Stimulated activated CD8-positive, alpha-beta memory T cell treated with anti-CD3 and anti-CD28 coated beads, Interleukin-7, amount 100 ng/mL, for 4 hours (primary cell): ENCODE measurements around the gene CHKB.
A peak's percentile ranks its signal among the peaks of the same experiment; 100 is the strongest.

ENCODE experiments used
- DNase-seq, 2 donors: peaks; one replicate each; pipeline ENCODE4 v3.0.0-alpha.2; 2020; ENCODE audit warnings: low read depth in 2 of 2

CHKB gene

DNA sequence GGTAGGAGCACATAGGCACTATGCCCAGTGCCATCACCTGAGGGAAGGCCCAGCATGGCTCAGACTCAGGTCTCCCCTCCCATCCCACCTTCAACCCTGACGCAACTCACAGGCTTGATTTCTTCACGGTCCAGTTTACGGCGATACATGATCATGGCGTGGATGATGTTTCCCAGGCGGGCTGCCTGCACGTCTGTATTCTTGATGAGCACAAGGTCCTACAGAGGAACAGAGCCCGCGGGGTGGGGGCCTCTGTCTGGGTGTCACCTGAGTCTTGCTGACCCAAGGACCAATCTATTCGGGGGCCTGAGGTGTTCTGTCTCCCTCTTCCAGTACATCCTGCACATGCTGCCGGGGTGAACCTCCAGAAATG lies 8.3 kb downstream of the CHKB start:
- no peak for DNase-seq

DNA sequence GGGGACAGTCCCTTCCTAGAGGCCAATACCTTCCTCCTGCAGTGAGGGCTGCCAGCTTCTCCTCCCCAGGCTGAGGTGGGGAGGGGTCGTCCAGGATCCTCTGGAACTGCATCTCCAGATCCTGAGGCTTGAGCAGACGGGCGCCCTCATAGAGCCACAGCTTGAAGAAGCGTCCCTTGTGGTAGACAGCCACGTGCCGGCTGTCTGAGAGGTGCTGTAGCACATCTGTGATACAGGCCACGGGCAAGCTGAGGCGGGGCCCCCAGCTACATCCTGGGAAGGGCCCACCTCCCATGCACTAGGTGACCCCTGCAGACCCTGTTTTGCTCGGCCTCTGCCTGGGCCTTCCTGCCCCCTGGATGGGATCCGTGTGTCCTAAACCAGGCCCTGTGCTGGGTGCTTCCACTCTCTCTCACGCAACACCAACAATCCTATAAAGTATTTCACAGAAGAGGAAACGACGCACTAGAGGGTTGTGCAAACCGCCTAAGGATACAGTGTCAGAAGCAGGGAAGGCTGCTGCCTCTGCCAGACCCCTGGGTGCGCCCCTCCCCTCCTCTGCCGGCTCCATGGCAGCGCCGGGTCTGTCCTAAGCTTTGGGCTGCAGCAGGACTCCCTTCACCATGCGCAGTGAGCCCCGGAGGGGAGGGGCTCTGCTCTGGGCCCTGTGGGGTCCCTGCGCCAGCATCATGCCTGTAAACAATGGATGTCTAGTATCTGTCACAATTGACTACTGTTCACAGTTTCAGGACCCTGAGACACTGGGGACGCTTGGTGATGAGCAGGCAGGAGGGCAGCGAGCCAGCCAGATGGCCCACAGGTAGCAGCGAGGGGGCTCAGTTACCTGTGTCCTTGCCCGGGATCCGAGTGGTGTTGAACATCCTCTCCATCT lies 8.9 kb downstream of the CHKB start:
- no peak for DNase-seq

DNA sequence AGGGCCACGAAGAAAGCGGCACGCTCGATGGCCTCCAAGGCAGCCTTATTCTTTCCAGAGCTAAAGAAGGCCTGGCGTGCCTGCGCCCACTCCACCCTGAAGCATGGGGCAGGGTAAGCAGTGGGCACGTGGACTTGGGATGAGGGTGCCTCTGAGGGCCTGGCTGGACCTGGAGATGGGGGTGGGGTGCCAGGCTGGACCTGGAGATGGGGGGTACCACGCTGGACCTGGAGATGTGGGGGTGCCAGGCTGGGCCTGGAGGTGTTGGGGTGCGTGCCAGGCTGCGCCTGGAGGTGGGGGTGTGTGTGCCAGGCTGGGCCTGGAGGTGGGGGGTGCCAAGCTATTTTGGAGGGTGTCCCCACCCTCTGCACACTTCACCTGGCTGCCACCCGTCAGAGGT lies 9.7 kb downstream of the CHKB start:
- DNase-seq = no peak

DNA sequence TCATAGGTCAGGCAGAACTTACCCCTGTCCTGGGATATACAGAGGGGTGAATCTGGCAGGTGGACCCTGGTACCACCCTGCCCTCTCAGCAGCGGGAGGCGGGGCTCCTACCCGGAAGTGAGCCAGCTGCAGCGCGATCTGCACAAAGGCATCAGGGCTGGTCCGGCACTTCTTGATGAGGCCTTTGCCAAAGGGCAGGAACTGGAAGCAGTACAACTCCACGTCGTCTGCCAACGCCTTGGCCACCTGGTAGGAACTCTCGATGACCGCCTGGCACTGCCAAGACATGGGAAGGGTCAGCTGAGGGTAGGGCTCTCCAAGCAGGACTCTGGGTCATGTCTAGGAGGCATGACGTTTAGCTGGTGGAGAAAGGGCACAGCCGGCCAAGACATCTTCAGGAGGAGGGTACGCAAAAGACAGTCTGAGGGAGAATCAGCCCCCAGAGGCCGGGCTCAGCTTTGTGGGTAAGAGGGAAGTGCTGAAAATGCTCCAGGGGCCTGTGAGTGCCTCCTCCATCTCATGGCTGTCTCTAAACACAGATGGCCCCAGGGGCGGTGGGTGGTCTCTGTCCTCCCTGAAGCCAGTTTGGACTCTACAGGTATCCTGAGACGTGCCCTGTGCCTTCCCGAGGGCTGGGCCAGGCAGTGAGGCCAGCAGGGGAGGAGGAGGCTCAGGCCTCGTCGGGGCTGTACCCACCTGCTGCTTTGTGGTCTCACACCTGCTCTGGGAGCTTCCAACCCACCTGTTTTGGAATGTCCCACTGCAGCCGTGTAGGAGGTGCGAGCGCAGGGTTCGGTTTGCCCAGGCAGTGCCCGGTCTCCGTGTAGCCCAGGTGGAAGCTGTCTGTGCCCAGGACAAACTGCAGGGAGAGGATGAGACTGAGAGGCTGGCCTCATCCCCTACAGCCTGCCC lies 11.1 kb downstream of the CHKB start:
- no peak for DNase-seq

DNA sequence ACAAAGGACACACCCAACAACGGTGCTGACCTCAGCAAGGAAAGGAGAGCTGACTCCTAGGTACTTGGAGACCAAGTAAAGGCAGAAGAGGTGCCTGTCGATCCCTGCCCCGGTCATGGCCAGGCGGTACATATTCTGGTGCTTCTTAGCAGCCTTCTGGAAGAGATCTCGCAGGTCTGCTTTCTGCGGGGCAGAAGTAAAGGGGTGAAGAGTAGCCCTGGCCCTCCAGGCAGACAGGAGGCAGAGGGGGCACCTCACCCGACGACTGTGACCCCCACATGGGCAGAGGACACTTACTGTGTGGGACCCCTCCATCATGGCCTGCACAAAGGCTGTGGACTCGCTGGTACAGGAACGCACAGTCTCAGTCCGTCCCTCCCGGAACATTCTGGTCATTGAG lies 11.8 kb downstream of the CHKB start:
- DNase-seq = no peak

DNA sequence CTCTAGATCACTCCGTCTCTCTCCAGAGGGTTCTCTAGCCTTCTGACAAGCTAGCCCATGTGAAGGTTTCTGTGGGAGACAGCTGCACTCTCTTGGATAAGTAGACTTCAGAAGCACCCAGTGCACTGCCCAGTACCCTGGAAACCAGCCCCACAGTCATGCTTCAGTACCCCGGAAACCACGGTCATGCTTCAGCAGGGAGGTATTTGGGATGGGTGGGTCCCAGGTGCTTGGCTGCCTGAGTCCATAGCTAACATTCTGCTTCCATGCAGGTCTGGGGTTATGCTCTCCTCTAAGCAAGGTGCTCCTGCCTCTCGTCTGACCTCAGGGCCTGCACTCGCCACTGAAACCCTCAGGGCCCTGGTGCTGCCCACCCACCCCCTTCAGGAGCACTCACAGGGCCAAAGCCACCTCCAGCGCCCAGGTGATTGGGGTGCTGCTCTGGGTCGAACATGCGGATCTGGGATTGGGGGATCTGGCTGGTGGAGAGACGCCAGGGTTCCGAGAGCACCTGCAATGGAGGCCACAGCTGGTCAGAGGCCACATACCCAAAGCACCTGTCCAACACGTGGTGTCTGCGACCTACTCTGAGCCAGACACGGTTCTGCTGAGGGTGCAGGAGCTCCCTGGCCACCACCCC lies 12.6 kb downstream of the CHKB start:
- no peak for DNase-seq

DNA sequence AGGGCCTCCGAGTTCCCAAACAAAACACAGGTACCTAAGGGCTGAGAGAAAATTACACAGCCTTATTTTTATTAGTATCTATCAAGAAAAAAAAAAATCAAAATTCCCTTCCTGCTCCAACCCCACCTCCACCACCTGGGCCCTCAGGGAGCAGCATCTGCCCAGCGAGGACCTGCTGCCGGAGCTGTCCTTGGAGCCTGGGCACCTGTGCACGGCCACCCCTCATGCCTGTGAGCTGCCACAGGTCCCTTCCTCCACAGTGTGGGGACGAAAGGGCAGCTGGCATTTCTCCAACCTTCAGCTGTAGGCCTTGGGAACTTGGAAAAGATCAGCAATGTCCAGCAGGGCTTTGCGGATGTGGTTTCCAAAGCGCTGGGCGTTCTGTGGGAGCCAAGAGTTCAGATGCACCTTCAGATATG lies 13.6 kb downstream of the CHKB start:
- DNase-seq = no peak

DNA sequence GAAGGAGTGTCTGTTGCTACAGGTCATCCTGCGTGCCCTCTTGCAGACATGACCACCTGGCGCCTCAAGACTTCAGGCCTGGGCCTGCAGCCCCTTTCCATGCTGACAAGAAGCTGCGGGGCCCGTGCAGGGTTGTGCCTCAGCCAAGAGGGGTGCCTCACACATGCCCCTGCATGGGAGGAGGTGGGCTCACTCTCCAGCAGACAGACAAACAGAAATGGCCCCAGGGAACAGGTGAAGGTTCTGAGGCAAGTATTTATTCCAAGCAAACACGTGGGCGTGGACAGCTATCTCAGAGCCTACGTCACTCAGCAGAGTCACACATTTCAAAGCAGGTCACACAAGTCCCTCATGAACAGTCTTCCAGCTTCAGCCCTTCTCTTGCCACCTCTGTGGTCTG lies 14.0 kb downstream of the CHKB start:
- no peak for DNase-seq

DNA sequence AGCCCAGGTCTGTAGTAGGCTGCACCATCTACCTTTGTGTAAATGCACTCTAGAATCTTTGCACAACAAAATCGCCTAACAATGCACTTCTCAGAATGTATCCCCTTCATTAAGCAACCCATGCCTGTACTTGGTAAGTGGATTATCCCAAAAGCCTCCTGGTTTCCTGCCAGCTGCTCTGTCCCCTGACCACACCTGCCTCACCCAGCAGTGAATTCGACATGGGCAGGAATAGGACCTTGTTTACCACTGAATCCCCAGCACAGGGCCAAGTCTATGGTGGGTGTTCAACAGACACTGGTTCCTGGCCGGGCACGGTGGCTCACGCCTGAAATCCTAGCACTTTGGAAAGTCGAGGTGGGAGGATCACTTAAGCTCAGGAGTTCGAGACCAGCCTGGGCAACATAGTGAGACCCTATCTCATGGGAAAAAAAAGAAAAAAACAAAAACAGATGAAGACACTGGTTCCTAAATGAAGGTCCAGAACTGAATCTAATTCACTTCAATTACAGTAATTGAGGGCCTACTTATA lies 14.9 kb downstream of the CHKB start:
- DNase-seq = no peak

DNA sequence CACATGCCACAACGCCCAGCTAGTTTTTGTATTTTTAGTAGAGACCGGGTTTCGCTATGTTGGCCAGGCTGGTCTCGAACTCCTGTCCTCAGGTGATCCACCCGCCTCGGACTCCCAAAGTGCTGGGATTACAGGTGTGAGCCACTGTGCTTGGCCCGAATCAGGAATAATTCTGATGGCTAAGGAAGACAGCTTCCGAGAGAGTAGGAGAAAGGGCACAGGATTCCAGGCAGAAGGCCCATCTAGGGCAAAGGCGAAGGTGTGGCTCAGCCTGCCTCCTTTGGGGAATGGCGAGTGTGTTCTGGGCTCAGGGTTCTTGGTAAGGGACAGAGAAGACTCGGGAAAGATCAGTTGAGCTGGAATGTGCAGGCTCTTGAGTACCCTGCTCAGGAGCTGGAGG lies 18.4 kb downstream of the CHKB start:
- DNase-seq = no peak

DNA sequence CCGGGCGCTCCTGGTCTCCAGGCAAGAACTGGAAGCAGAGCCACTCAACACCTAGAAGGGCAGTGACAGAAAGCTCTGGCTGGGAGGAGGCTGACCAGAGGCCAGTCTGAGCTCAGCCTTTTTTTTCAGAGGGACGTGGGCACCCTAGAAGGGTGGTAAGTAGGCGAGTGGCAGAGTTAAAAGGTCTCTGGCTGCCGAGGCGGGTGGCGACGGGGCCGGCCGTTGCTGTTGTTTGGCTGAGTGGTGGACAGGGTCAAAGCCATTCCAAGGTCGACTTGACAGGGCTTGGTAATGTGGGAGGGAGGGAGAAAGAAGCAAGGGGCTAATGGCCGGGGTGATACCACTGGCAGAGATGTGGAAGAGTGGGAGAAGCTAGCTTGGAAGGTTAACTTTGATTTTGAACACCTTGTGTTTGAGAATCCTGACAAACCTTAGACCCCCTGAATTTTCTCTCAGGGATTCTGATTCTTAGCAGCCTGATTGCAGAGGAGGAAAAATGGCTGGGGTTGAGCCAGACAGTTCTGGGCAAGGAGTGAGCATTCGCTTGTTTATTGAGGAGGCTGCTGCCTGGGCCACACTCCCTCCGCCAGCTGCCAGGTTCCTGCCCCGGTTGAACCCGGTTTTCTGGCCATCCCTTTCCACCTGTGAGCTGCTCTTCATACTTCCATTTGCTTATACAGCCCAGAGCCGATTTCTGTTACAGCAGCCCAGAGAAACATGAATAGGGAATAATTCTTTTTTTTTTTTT lies 19.1 kb downstream of the CHKB start:
- no peak for DNase-seq

DNA sequence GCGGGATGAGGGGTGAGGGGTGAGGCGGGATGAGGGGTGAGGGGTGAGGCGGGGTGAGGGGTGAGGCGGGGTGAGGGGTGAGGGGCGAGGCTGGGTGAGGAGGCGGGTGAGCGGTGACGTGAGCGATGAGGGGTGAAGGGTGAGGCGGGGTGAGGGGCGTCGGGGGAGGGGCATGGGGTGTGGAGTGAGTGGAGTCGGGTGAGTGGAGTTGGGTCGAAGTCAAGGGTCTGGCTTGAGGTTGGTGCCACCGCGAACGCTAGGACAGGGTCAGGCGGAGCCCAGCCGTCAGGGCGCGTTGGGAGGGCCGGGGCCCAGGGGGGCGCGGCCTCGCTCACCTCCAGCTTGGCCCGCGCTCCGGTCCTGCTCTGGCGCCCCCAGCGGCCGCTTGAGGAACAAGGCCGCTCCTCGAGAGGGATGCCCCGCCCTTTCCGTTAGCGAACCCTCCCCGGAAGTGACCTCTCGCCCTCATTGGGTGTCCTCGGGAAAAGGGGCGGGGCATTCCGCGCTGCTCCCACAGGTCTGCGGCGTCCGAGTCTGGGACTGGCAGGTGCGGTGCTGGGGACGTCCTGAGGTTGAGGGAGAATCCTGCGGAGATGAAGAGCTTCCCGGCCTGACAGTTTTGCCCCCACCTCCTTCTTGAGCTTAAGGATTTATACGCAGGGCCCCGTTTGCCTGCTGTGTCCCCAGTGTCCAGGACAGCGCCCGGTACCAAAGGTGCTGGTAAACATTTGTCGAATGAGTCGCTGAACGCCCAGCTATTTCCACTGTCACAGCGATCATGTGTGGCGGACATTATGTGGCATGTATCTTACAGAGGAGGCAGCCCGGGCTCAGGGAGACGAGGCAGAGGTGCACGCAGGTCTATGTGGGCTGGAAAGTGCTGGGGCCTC lies 19.9 kb downstream of the CHKB start, which contains the start of gene SYCE3:
TSS of gene SYCE3 (minus strand) at position 397 of the 890 bp plus-strand sequence. CDS start 6,514 bp downstream, outside the sequence.
- peak; percentile 92 to 93 for DNase-seq

DNA sequence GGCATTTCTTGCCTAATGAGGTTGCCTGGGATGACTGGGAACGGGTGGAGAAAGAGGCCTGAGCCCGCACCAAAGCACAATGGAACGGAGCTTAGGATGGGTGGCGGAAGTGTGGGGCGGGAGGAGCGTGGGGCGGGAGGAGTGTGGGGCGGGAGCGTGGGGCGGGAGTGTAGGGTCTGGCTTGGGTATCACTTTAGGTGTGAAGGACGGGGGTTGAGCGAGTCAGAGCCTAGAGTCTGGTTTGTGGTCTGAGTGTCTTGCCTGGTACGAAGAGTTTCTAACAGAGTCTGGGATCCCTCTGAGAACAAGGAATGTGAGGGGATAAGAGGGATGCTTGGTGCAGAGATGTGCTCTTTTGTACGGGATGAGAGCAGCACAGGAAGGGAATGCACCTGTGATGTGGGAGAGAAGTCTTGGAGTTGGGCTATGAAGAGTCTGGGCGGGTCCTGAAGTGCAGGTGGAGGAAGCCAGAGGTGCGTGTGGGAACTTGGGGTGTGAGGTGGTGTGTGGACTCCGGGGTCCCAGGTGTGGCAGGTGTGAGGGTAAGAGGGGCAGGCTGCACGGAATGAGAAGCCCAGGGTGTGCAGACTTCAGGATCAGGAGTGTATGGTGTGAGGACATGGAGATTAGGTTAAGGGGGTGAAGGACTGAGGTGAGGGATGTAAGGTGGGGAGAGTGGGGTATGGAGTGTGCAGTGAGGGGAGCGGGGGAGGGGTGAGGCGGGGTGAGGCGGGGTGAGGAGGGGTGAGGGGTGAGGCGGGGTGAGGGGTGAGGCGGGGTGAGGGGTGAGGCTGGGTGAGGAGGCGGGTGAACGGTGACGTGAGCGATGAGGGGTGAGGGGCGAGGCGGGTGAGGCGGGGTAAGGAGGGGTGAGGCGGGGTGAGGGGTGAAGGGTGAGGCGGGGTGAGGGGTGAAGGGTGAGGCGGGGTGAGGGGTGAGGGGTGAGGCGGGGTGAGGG lies 21.0 kb downstream of the CHKB start:
- DNase-seq = no peak

DNA sequence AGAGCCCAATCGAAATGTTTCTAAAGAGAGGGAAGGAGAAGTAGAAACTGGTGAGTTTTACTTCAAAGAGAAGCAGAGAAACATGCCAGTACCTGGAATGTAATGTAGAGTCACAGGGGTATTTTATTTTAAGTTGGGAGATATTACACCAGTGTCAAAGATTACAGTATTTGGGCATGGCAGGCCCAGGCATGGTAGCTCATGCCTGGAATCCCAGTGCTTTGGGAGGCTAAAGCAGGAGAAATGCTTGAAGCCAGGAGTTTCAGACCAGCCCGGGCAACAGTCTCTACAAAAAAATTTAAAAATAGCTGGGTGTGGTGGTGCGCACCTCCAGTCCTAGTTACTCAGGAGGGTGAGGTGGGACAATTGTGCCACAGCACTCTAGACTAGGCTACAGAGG lies 22.6 kb downstream of the CHKB start:
- no peak for DNase-seq

DNA sequence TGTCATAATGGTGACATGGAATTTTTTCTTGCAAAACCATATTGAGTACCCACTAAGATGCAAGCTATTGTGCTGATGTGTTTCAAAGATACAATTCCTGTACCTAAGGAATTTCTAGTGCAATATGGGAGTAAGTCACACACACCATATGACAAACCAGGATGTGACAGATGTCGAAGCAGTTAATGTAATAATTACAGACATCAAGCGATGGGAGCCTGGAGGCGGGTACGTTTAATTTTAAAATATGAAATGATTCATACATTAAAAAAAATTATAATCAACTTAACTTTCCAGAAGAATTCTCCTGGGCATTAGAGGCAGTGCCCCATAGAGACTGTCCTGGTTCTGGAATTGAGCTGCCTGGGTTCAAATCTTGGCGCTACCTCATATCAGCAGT lies 25.9 kb downstream of the CHKB start:
- DNase-seq = no peak

DNA sequence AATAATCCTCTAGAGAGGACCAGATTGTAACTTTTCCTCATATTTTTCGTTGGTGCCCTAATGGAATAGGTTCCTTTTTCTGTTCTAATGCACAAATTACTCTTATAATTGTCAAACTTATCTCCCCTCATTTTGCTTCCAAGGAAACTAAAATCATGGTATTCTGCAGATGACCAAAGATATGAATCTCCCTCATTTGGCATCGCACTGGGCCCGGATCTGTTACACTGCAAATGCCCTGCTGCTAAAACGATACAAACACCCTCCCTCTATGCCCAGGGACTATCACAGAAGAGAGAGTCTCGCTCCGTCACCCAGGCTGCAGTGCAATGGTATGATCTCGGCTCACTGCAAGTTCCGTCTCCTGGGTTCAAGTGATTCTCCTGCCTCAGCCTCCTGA lies 29.3 kb downstream of the CHKB start:
- no peak for DNase-seq

DNA sequence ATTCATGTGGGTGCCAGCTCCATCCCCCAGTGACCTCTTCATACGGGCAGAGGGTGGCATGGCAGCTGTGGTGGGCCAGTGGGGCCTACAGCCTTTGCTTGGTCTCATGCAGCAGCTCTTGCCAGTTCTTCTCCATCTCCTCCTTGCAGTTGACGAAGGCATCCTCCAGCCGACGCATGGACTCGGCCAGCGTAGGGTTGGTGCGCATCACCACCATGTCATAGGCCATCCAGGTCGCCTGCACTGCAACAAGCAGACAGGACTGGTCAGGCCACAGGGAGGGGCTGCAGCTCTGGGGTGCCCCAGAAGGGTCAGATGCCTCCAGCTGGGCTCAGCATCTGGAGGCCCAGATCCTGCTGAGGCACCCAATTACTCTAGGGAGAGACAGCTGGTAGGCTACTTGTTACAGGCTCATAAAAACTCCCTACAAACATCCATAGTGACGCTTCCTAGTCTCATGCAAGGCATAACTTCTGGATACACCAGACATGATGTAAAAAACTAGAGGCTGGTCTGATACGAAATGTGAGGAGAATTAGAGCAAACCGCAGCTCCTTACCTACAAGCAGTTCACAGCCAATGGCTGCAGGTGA lies 31.4 kb downstream of the CHKB start:
- no peak for DNase-seq

DNA sequence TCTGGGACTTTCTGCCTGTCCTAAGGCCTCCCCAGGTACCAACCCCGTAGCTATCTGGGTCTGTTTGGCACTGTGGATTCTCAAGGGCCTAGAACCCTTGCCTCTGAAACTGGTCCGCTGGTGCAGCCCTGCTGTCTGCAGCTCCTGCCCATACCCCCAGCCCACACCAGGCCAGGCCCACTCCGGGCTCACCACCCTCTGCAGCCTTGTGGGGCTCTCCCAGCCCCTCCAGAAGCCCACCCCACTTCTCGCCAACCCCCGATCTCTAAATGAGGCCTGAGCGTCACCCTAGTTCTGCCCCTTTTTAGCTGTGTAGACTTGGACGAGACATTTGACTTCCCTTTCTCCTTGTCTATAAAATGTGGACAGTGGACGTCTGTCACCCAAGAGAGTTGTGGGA lies 32.3 kb downstream of the CHKB start:
- DNase-seq = no peak
